HG03565 (cell line): ENCODE data around the gene VSX2.
A peak's percentile ranks its signal among the peaks of the same experiment; 100 is the strongest.

Source experiments
- ATAC-seq: cut with Tn5 transposase; IDR thresholded peaks from one replicate; pipeline ENCODE4 v1.9.1; 2021; ENCODE audit warnings: mild to moderate bottlenecking, moderate library complexity; ENCODE audit not compliant: unreplicated experiment

VSX2 gene

GRCh38 chr14:74238974-74239847 lies at the start of gene VSX2:
Gene VSX2, plus strand, starts transcription at chr14:74239449. Its CDS starts 113 bp downstream, at chr14:74239562.
- no peak for ATAC-seq

DNA sequence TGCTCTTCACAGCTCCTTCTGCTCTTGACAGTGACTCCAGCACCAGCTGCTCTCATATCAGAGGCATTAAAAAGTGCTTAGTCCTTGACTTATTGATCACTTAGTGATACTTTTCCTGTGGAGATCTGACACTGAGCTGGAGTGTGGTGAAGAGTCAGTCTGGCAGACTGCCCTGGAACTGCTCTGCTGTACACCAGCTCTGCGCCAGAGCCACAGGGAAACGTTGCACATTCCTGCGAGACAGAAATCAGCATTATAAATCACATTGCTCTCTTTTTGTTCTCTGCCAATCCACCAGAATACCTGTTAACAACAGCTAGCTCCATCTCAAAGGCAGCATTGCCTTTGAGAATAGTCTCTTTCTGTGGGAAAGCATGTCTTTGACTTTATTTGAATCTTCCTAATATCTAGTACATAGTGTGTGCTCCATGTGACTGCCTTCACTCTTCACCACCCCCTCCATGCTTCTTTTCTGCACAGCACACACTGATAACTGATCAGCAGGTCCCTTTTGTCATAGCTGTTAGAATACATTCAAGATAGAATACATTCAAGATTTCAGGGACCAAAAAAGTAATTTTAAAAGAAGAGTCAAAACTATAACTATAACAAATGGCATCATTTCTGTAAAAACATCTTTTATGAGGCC lies 48.2 kb upstream of the VSX2 start:
- ATAC-seq, result no peak

GRCh38 chr14:74194506-74195274 lies 44.6 kb upstream of the VSX2 start:
- ATAC-seq, result no peak

GRCh38 chr14:74195623-74196022 lies 43.6 kb upstream of the VSX2 start:
- no peak for ATAC-seq

GRCh38 chr14:74198441-74199234 lies 40.6 kb upstream of the VSX2 start:
- ATAC-seq, result no peak

DNA sequence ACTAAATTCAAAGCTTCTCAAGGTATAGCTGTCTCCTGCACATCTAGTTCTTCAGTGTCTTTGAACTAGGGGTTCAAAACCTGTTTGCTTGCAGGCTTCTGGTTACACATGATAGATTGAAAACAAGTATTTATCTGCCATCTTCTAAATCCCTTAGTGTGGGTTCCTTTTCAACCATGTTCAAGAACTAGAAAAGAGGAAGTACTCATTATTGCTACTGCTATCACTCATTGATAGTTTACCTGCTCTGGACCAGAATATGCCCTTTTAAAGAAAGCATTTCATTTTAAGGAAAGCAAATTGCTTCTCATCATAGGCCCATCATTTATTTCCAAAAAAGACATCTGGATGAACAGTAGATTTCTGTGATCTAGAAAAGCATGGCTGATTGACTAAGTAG lies 37.1 kb upstream of the VSX2 start:
- ATAC-seq, result no peak

- ATAC-seq, result no peak
Measured at GRCh38 chr14:74203639-74204038, 35.6 kb upstream of the VSX2 start.

DNA sequence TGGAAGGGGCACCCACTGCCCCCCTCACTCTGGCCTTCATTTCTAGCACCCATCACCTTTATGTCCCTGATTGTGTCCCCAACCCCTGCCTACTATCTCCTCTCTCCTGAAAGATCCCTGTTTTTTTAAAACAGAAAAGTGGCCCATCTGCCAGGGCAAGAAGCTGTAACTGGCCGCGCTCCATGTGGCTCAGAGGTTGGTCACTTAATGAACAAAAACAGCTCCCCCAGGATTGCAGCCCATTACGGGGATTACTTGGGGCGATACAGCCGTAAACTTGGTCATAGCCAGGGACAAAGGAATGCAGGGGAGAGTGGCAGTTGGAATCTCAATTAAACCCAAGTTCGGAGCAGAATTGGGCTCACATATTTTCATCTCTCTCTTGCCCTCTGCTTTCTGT lies 34.8 kb upstream of the VSX2 start:
- ATAC-seq, result no peak

DNA sequence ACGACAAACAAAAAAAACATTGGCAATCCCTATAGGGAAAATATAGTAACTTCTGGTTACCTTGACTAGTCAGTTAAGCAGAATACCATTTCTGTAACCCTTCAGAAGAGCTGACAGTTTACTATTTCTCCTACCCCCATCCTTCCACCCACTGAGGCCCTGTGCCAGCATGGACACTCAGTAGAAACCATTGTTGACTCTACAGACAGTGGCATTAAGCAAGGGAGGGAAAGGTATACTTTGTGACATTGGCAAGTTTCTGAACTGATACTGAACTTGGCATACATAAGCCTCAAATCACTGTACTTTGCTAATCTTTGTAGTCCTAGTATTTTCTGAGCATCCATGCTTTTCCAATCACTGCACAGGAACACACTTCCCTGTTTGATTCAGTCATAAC lies 33.4 kb upstream of the VSX2 start:
- ATAC-seq, result no peak

GRCh38 chr14:74207943-74208342 lies 31.3 kb upstream of the VSX2 start:
- no peak for ATAC-seq

GRCh38 chr14:74208642-74209041 lies 30.6 kb upstream of the VSX2 start:
- ATAC-seq, result no peak

DNA sequence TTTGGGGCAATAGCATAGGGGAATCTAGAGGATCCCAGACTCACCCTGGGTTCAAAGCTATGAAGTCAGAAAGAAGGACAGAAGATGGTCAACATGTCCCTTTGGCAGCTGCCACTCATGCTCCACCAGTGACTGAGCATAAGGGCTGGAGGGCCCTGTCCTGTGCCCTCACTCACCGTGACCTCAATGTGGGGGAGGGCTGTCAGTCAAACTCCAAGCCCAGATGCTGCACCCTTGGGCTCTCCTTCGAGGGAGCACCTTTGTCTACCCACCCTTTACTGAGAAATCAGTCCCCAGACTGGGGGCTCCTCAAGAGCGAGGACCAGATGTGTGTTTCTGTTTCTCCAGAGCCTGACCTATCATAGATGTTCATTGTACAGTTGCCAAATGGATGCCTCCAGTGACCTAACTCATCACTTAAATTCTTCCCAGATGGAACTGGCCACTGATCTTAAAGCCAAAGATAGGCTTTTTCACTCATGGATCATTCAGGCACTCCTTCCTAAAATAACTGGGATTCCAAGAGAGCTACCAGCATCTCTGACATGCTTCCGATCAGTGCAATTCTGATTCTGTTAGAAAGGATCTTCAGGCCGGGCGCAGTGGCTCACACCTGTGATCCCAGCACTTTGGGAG lies 27.2 kb upstream of the VSX2 start:
- ATAC-seq, result no peak

DNA sequence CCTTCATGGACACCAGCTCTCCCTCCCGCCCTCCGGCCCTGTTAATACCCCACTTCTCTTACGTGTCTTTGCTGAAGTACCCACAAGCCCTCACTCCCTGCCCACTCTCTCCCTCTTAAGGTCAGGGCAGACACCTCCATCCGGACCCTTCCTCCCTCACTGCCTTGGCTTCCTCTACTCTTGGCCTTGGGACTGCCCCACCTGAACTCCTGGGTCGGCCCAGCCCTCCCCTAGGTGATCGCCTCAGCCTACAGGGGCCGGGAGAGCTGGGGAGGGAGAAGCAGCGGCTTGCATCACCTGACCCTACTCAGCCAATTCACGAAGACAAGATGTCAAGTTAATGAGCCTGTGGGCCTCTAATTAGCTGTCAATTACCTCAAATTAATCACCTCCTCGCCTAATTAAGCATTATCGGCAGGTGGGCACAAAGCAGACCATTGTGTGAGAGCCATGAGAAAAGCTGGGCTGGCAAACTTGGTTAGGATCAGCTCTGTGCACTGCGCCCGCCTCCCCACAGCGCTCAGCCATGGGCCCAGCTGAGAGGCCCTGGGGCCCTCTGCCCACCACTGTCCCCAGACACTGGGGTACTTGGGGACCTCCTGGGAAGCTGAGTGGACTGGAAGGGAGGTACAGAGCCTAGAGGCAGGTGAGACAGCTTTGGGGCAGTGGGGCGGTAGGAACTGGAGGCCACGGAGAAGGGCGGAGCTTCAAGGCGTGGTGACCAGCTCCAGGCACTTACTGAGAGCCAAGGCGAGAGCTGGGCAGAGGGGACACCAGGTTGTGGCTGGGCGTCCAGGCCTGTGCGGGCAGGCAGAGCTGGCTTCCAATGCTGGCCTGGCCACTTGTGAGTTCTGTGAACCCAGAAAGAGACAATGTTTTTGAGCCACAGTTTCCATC lies 25.1 kb upstream of the VSX2 start:
- no peak for ATAC-seq

DNA sequence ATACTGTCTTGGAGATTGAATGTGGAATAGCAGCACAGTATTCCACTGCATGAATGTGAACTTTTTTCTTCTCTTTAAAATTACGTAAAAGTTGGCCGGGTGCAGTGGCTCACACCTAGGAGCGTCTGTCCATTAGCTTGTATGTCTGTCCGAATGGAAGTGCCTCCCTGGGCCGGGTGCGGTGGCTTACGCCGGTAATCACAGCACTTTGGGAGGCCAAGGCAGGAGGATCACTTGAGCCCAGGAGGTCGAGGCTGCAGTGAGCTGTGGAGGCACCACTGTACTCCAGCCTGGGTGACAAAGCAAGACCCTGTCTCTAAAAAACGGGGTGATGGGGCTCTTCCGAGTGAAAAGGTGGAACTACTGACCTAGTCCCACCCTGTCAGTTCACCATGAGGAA lies 22.6 kb upstream of the VSX2 start:
- no peak for ATAC-seq

- peak; percentile 41 for ATAC-seq
Measured at GRCh38 chr14:74217672-74218448, 21.4 kb upstream of the VSX2 start.

- no peak for ATAC-seq
Measured at GRCh38 chr14:74218462-74218861, 20.8 kb upstream of the VSX2 start.

DNA sequence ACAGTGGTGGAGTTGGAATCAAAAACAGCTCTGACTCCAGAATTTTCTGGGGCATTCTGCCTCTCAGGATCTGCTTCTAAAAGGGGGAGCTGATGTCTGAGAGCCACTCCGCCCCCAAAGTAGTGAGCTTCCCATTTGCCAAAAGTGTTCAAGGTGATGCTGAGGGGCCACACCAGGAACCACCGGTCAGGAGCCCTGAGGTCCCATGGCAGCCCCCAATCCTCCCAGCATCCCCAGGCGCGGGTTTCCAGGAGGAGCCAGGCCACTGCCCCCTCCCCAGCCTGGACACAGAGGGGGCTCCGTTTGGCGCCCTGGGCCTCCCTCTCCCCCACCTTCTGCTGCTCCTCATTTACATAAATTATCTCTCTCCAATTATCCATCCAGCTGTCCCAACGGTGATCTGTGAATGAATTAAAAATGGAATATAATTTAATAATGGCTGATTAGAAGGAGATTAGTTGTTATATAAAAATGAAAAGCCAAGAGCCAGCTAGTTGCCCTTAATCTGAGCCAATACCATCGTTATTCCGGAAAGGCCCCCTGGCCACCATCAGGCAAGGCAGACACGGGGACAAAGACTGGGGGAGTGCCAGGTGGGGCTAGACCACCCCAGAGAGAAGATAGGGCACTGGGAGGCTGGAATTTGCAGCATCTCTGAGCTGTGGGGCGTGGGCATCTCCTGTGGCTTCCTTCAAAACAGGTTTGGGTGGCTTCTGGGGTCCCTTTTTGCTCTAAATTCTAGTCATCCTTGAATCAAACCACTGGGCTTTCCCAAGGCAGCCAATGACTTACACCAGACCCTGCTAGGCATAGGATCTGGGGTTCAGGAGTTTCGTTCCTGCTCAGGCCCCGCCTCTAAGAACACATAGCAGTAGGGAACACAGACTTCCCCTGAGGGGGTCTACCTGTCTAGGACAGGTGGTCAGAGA lies 19.7 kb upstream of the VSX2 start:
- ATAC-seq, result no peak

DNA sequence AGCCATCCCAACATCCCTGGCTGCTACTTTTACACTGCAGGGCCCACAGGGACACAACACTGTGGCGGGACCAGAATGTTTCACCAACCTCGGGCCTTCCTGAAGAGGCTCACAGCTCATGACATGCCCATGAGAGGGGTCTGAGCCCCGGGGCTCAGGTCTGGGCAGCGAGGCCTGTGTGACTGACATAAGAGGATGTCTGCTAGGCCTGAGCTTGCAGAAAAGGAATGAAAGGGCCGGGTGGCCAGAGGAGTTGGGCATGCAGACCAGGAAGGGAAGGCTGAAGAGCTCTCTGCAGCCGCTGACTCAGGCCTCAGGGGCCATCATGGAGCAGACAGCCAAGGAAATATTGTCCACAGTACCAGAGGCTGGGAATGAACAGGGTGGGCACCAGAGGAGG lies 18.3 kb upstream of the VSX2 start:
- no peak for ATAC-seq
